ENCODE results near the gene C16orf90.

The C16orf90 gene

DNA sequence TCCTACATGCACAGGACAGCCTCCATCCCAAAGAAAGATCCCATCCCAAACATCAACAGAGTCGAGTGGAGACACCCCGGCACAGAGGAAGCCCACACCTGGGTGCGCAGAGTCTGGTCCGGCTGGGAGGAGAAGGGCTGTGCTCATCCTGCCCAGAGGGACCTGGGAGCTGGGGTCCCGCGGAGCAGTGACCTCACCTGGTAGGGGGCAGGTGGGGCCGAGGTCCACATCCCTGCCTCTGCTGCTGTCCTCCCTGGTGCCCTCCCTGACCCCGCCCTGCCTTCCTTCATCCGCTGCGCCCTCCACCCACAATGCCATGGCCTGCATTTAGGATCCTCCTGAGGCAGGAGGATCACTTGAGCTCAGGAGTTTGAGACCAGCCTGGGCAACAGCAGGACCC is 2.9 kb downstream of the C16orf90 start:
- no peak overlapping the region for H3K4me3 ChIP-seq (ENCODE audit: low read depth, low read length)
- no peak for DNase-seq (ENCODE audit: low read depth)
- TF ChIP-seq, protein P1, sequence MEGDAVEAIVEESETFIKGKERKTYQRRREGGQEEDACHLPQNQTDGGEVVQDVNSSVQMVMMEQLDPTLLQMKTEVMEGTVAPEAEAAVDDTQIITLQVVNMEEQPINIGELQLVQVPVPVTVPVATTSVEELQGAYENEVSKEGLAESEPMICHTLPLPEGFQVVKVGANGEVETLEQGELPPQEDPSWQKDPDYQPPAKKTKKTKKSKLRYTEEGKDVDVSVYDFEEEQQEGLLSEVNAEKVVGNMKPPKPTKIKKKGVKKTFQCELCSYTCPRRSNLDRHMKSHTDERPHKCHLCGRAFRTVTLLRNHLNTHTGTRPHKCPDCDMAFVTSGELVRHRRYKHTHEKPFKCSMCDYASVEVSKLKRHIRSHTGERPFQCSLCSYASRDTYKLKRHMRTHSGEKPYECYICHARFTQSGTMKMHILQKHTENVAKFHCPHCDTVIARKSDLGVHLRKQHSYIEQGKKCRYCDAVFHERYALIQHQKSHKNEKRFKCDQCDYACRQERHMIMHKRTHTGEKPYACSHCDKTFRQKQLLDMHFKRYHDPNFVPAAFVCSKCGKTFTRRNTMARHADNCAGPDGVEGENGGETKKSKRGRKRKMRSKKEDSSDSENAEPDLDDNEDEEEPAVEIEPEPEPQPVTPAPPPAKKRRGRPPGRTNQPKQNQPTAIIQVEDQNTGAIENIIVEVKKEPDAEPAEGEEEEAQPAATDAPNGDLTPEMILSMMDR (IDR thresholded peaks at IDR 0.05; ENCODE audit: control insufficient read depth, extremely low read depth, insufficient read depth), result no peak

DNA sequence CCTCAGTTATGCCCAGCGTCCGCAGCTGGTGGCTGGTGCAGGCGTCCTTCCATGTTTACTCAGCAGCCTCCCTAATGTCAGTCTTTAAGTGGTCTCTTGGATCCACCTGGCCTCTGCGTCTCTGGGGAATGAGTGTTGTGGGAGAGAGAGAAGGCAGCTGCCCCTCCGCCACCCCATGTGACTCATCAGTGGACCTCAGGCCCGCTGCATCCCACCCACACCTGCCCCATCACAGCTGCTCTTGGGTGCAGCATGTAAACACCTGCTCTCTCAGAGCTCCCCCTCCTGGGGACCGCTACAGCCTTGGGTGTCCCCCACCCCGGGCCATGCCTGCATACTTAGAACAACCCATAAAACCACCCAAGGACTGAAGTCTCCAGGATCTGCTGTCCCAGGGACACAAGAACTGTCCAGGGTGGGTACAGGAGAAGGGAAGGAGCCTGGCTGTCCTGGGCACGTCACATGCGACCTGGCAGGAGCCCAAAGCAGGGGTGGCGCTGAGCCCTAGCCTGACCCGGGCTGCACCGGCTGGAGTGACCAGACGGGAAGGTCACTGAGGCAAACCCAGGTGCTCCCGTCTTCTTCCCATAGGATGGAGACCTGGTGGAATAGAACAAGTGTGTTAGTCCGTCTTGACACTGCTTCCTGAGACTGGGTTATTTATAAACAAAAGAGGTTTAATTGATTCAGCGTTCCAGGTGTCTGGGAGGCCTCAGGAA is 4.2 kb downstream of the C16orf90 start:
- no peak overlapping the region for H3K4me3 ChIP-seq (ENCODE audit: low read depth, low read length)
- no peak for DNase-seq (ENCODE audit: low read depth)
- TF ChIP-seq, protein P1 (IDR thresholded peaks at IDR 0.05; ENCODE audit: control insufficient read depth, extremely low read depth, insufficient read depth), result no peak

DNA sequence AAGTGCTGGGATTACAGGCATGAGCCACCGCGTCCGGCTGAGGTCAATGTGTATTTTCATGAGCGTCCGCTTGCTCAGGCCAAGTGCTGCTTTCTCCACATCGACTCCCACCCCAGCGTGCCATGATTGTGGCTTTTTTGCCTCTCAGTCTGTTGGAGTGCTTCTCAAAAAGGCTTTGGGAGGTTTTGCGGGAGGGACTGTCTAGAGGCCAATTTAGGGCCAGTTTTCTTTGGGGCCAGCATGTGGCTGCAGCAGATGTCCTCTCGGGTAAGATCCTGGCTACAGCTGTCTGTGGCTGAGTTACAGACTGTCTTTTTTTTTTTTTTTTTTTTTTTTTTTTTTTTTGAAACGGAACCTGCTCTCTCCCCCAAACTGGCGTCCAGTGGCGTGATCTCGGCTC is 6.5 kb downstream of the C16orf90 start:
- no peak for DNase-seq (ENCODE audit: low read depth)
- H3K4me3 ChIP-seq (ENCODE audit: low read depth, low read length), result no peak overlapping the region

DNA sequence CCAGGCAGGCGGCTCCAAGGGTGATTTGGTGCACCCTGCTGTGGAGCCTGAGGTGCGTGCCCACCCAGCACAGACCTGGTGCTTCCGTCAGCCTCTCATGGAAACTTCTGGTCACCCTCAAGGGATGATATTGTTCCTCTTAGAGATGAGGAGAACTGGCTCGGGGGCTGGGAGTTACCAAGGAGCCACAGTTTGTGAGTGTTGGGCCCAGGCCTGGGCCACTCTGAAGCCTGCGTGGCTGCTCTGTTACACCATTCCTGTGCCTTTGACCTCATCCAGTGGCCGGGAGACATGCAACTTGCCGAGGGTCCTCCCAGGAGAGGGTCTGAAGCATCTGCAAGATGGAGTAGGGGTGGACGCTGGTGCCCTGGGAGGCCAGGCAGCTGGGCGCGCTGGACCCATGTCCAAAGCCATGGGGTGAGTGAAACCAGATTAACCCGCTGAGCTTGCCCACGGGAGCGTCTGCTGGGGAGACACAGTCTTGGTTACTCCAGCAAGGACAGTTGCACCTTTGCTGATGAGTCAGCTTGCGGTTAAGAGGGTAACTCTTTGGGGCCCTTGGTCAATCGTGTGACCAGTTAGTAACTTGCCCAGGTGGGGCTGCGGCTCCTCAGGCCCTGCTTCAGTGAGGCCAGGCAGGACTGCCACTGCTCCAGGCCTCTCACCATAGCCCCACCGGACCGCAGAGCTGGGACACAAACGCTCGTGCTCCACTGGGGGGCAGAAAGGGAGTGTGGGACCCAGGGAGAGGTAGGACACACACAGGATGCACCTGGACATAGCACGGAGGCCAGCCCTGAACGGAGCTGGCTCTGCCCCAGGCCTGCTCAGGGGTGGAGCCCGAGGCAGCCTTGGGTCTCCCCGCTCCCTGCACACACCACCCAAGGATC is 7.5 kb downstream of the C16orf90 start:
- TF ChIP-seq, protein P1 (IDR thresholded peaks at IDR 0.05; ENCODE audit: control insufficient read depth, extremely low read depth, insufficient read depth), result no peak
- DNase-seq (ENCODE audit: low read depth), result no peak

More for the DNA sequence above, 6.5 kb downstream of the C16orf90 start:
- TF ChIP-seq, protein P1 (IDR thresholded peaks at IDR 0.05; ENCODE audit: control insufficient read depth, extremely low read depth, insufficient read depth), result no peak

DNA sequence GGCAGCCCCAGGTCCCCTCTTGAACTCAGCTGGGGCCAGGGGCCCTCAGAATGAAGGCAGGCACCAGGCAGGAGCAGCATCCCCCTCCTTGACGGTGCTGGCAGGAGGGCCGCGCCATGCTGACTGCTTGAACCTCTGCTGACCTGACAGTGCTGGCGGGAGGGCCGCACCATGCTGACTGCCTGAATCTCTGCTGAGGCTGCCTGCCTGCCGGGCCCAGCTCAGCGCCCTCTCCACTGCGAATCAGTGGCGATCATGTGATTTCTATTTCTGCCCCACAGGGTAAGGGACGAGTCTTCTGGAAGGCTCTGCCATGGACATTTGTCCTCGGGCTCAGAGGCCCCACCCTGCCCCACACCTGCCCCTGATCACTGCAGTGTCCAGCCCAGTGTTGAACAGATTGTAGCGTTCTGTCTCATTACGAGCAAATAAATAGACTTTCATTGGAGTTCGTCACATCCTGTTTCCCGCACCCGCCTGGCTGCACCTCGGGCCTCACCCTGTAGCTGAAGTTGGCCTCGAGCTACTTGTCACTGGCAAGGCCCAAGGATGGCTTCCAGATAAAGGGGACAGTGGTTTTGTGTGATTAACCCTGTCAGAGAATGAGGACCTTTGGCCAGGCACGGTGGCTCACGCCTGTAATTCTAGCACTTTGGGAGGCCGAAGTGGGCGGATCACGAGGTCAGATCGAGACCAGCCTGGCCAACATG is 8.6 kb downstream of the C16orf90 start:
- TF ChIP-seq, protein P1 (IDR thresholded peaks at IDR 0.05; ENCODE audit: control insufficient read depth, extremely low read depth, insufficient read depth), result no peak
- DNase-seq (ENCODE audit: low read depth), result no peak
- no peak overlapping the region for H3K4me3 ChIP-seq (ENCODE audit: low read depth, low read length)

More for the DNA sequence above, 7.5 kb downstream of the C16orf90 start:
- H3K4me3 ChIP-seq (ENCODE audit: low read depth, low read length), result no peak overlapping the region

DNA sequence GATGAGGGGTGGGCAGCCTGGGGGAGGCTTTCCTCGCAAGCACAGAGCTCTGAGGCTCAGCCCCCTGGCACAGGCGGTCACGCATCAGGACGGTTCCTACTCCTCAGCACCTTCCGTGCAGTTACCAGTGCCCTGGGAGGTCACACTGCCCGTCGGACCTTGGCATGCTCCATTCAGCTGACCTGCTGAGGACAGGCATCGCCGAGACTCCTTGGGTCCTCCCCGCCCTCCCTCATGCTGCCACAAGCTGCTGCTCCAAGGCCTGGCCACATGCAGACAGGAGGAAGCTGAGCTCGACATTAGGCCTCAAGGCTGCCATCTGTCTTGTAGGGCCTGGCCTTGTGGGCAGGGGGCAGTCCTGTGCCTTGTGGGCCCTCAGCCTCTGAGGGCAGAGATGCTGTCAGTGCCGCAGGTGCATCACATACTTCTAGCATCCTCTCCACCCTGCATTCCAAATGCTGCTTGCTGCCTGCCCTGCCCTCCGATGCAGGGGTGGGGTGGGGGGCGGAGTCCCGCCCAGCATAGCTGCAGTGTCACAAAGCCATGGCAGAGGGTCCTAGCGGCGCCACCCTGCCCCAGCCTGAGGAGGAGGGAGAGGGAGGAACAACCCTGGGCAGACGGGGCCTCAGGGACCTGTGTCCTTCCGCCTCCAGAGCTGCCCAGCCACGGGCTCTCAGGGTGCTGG is 9.3 kb downstream of the C16orf90 start:
- TF ChIP-seq, protein P1 (IDR thresholded peaks at IDR 0.05; ENCODE audit: control insufficient read depth, extremely low read depth, insufficient read depth), result no peak
- H3K4me3 ChIP-seq (ENCODE audit: low read depth, low read length), result no peak overlapping the region
- no peak for DNase-seq (ENCODE audit: low read depth)
